ENCODE results near the gene MOAP1.

The MOAP1 gene

DNA sequence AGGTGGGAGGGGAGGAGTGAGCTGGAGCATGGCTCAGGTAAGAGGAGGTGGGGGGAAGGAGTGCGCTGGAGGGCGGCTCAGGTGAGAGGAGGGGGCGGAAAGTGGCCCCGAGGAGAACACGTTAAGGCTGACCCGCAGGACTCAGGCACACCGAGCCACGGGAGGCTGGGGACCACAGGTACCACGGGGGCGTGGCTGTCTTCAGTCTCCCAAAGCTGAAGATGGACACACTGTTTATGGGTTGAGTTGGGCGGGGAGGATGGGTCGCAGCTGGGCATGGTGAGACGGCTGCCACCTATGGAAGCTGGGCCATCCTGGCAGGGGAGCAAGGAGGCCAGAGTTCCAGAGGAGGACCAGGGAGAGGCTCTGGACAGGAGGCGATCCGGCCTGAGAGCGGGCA lies 45.8 kb upstream of the MOAP1 start:
- no peak overlapping the region for H3K4me3 ChIP-seq (ENCODE audit: severe bottlenecking)
- no peaks in the 10 kb centered on the region for H3K4me1 ChIP-seq (ENCODE audit: insufficient read depth, poor library complexity, severe bottlenecking)
- TF ChIP-seq, protein P1, sequence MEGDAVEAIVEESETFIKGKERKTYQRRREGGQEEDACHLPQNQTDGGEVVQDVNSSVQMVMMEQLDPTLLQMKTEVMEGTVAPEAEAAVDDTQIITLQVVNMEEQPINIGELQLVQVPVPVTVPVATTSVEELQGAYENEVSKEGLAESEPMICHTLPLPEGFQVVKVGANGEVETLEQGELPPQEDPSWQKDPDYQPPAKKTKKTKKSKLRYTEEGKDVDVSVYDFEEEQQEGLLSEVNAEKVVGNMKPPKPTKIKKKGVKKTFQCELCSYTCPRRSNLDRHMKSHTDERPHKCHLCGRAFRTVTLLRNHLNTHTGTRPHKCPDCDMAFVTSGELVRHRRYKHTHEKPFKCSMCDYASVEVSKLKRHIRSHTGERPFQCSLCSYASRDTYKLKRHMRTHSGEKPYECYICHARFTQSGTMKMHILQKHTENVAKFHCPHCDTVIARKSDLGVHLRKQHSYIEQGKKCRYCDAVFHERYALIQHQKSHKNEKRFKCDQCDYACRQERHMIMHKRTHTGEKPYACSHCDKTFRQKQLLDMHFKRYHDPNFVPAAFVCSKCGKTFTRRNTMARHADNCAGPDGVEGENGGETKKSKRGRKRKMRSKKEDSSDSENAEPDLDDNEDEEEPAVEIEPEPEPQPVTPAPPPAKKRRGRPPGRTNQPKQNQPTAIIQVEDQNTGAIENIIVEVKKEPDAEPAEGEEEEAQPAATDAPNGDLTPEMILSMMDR (IDR thresholded peaks at IDR 0.05; ENCODE audit: poor library complexity, severe bottlenecking): no peak
- no peaks in the 10 kb centered on the region for H3K9me3 ChIP-seq (ENCODE audit: severe bottlenecking)
- DNase-seq (ENCODE audit: low spot score) (no peak), ATAC-seq (ENCODE audit: low read depth) (no peak)
- H3K27ac ChIP-seq (ENCODE audit: poor library complexity, severe bottlenecking): no peak overlapping the region
- peaks cover 29% of the 10 kb centered on the region for H3K36me3 ChIP-seq (ENCODE audit: low read depth)
- H3K27me3 ChIP-seq (ENCODE audit: insufficient read depth, poor library complexity, severe bottlenecking): no peaks in the 10 kb centered on the region

DNA sequence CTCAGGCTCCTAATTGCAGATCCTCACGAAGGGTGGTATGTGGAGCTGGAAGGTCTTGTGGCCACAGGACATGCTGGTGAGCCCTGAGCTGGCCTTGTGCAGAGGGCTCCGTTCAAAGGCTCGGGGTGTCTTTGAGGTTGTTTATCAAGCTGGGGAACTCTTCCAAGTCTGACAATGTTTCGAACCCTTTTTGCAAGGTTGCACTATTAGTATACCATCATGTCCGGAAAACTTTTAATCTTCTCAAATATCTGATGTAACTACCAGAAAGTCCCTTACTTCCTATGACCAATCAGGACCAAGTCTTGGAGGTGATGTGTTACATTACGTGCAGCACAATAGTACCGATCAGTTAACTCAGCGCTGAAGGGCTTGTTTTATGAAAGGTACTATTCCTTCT lies 43.9 kb upstream of the MOAP1 start:
- H3K4me1 ChIP-seq (ENCODE audit: insufficient read depth, poor library complexity, severe bottlenecking): no peaks in the 10 kb centered on the region
- no peaks in the 10 kb centered on the region for H3K27me3 ChIP-seq (ENCODE audit: insufficient read depth, poor library complexity, severe bottlenecking)
- H3K36me3 ChIP-seq (ENCODE audit: low read depth): peaks cover 44% of the 10 kb centered on the region
- no peak overlapping the region for H3K4me3 ChIP-seq (ENCODE audit: severe bottlenecking)
- no peak for ATAC-seq (ENCODE audit: low read depth)
- no peak for DNase-seq (ENCODE audit: low spot score)
- no peaks in the 10 kb centered on the region for H3K9me3 ChIP-seq (ENCODE audit: severe bottlenecking)
- TF ChIP-seq, protein P1 (IDR thresholded peaks at IDR 0.05; ENCODE audit: poor library complexity, severe bottlenecking): no peak
- no peak overlapping the region for H3K27ac ChIP-seq (ENCODE audit: poor library complexity, severe bottlenecking)

DNA sequence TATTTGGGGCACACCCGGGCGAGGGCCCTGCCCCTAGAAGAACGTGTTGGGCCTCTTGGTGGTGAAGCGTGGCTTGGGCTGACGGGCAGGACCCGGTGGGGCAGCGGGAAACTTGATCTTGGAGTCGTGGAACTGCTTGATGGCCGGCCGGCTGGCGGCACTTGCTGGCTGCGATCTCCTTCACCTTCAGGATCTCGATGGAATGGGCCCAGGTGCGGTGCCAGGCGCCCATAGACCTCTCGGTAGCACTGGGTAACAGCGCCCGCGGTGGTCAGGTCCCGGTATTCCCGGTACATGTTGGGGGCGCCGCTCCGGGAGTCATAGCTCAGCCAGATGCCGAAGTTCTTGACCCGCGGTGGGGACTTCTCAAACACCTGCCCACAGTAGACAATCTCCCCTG lies 38.9 kb upstream of the MOAP1 start:
- Histone ChIP-seq H3K4me3 (ENCODE audit: severe bottlenecking) (no peak overlapping the region), H3K27me3 (ENCODE audit: insufficient read depth, poor library complexity, severe bottlenecking) (no peaks in the 10 kb centered on the region), H3K4me1 (ENCODE audit: insufficient read depth, poor library complexity, severe bottlenecking) (no peaks in the 10 kb centered on the region), H3K36me3 (ENCODE audit: low read depth) (peaks cover 83% of the 10 kb centered on the region), H3K27ac (ENCODE audit: poor library complexity, severe bottlenecking) (no peak overlapping the region), H3K9me3 (ENCODE audit: severe bottlenecking) (no peaks in the 10 kb centered on the region)
- ATAC-seq (ENCODE audit: low read depth): no peak
- TF ChIP-seq, protein P1 (IDR thresholded peaks at IDR 0.05; ENCODE audit: poor library complexity, severe bottlenecking): no peak
- no peak for DNase-seq (ENCODE audit: low spot score)

DNA sequence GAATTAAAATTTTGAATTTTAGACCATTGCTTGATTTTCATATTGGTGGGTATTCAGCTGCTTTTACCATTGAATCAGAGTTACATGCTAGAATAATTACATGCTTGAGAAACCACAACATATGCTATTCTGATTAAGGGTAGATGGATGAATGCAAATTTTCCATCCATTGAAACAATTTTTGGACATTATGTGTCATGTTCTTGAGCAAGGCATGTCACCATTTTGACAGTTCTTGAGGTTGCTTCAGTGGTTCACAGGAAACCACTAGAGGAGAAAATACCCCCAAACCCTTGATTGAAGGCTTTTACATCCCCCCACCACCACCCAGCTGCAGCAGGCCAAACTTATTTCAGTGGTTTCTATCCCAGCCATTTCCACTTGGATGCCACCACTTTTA lies 35.8 kb upstream of the MOAP1 start:
- H3K36me3 ChIP-seq (ENCODE audit: low read depth): peaks cover 88% of the 10 kb centered on the region
- no peaks in the 10 kb centered on the region for H3K27me3 ChIP-seq (ENCODE audit: insufficient read depth, poor library complexity, severe bottlenecking)
- DNase-seq (ENCODE audit: low spot score) (no peak), ATAC-seq (ENCODE audit: low read depth) (no peak)
- H3K4me1 ChIP-seq (ENCODE audit: insufficient read depth, poor library complexity, severe bottlenecking): no peaks in the 10 kb centered on the region
- H3K4me3 ChIP-seq (ENCODE audit: severe bottlenecking): no peak overlapping the region
- H3K27ac ChIP-seq (ENCODE audit: poor library complexity, severe bottlenecking): no peak overlapping the region
- no peaks in the 10 kb centered on the region for H3K9me3 ChIP-seq (ENCODE audit: severe bottlenecking)
- TF ChIP-seq, protein P1 (IDR thresholded peaks at IDR 0.05; ENCODE audit: poor library complexity, severe bottlenecking): no peak

DNA sequence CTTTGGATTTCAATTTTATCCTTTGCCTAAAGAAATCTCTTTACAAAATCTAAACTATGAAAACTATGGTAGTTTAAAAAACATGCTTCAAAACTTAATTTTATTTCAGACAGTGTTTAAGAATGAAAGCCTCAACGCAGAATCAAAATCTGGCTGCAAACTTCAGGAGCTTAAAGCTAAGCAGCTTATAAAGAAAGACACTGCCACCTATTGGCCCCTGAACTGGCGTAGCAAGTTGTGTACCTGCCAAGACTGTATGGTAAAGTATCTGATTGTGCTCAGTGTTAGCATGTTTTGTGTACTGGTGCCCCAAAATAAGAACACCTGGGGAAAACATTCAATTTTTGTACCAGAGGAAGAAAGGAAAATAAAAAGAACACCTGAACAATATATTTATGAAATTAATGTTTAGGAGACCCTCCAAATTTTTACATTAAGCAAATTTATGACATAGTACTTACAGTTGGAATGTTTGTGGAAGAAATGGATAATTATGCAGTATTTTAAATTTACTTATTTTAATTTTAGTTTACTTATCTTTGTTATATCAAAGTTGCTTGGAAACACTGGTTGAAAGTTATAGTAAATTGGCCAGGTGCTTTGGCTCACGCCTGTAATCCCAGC lies 34.5 kb upstream of the MOAP1 start:
- no peaks in the 10 kb centered on the region for H3K27me3 ChIP-seq (ENCODE audit: insufficient read depth, poor library complexity, severe bottlenecking)
- no peaks in the 10 kb centered on the region for H3K4me1 ChIP-seq (ENCODE audit: insufficient read depth, poor library complexity, severe bottlenecking)
- no peak overlapping the region for H3K27ac ChIP-seq (ENCODE audit: poor library complexity, severe bottlenecking)
- TF ChIP-seq, protein P1 (IDR thresholded peaks at IDR 0.05; ENCODE audit: poor library complexity, severe bottlenecking): peak; percentile 87
- no peak overlapping the region for H3K4me3 ChIP-seq (ENCODE audit: severe bottlenecking)
- H3K9me3 ChIP-seq (ENCODE audit: severe bottlenecking): no peaks in the 10 kb centered on the region
- H3K36me3 ChIP-seq (ENCODE audit: low read depth): peaks cover 90% of the 10 kb centered on the region
- no peak for DNase-seq (ENCODE audit: low spot score)
- peak; percentile 93 for ATAC-seq (ENCODE audit: low read depth)
